Loucy (cell line): ENCODE results near the gene SLC35B2.

Experiments used
- H2AFZ ChIP-seq: fragments of 200-600 bp; sonication (generic); 2 replicates; pipeline ENCODE4 v1.6.0; 2016; ENCODE audit warnings: antibody characterized with exemption, mild to moderate bottlenecking, low read length, moderate library complexity
- H3F3A ChIP-seq: fragments of 200-600 bp; 2 replicates; pipeline ENCODE4 v1.6.0; 2016; ENCODE audit warnings: antibody characterized with exemption, low read depth, mild to moderate bottlenecking
- H3K27me3 ChIP-seq: fragments of 200-600 bp; sonication (generic); 2 replicates; pipeline ENCODE4 v1.6.1; 2014; ENCODE audit warnings: low read length, mild to moderate bottlenecking; ENCODE audit not compliant: insufficient read depth, poor library complexity, severe bottlenecking
- H3K36me3 ChIP-seq: fragments of 200-600 bp; sonication (generic); 2 replicates; pipeline ENCODE4 v1.6.1; 2016; ENCODE audit warnings: low read length; ENCODE audit not compliant: insufficient read depth
- H3K4me1 ChIP-seq: fragments of 200-600 bp; sonication (generic); 2 replicates; pipeline ENCODE4 v1.5.1; 2014; ENCODE audit warnings: low read length, mild to moderate bottlenecking; ENCODE audit not compliant: insufficient read depth, poor library complexity, severe bottlenecking
- H3K4me2 ChIP-seq: fragments of 200-600 bp; sonication (generic); 2 replicates; pipeline ENCODE4 v1.6.0; 2014; ENCODE audit warnings: antibody characterized with exemption, low read length, low read depth, mild to moderate bottlenecking; ENCODE audit not compliant: poor library complexity, severe bottlenecking
- H3K4me3 ChIP-seq: fragments of 200-600 bp; sonication (generic); 2 replicates; pipeline ENCODE4 v1.5.1; 2014; ENCODE audit warnings: low read length, mild to moderate bottlenecking, mixed read lengths; ENCODE audit not compliant: poor library complexity, severe bottlenecking
- H3K79me2 ChIP-seq: fragments of 200-600 bp; sonication (generic); 2 replicates; pipeline ENCODE4 v1.6.1; 2014; ENCODE audit warnings: low read length; ENCODE audit not compliant: insufficient read depth
- H3K9ac ChIP-seq: fragments of 200-600 bp; sonication (generic); 2 replicates; pipeline ENCODE4 v1.6.0; 2014; ENCODE audit warnings: mild to moderate bottlenecking, low read depth, low read length, moderate library complexity; ENCODE audit not compliant: poor library complexity, severe bottlenecking
- H3K9me2 ChIP-seq: fragments of 200-600 bp; sonication (generic); replicated peaks from 2 replicates; pipeline ENCODE4 v1.6.1; 2016; ENCODE audit warnings: low read depth, low read length, mixed read lengths
- H3K9me3 ChIP-seq: fragments of 200-600 bp; sonication (generic); 2 replicates; pipeline ENCODE4 v1.6.1; 2014; ENCODE audit warnings: mild to moderate bottlenecking, antibody characterized with exemption, low read length, low read depth; ENCODE audit not compliant: insufficient read depth
- H4K20me1 ChIP-seq: fragments of 200-600 bp; sonication (generic); 2 replicates; pipeline ENCODE4 v1.6.0; 2014; ENCODE audit warnings: antibody characterized with exemption, low read length, mild to moderate bottlenecking; ENCODE audit not compliant: insufficient read depth, poor library complexity, severe bottlenecking
- CTCF ChIP-seq: fragments of 200-600 bp; sonication (generic); conservative IDR thresholded peaks from 2 replicates; pipeline ENCODE4 v1.5.1; 2014; ENCODE audit warnings: mild to moderate bottlenecking, antibody characterized with exemption, low read length
- EZH2phosphoT487 ChIP-seq: fragments of 200-600 bp; IDR thresholded peaks from 2 replicates; pipeline ENCODE4 v1.6.1; 2018; ENCODE audit warnings: antibody characterized with exemption, mild to moderate bottlenecking, moderate library complexity, borderline replicate concordance

Gene SLC35B2

GRCh38 chr6:44267252-44267651 lies 9.9 kb upstream of the SLC35B2 start:
- Histone ChIP-seq H3K4me2 (no peak overlapping the region), H3K4me3 (no peak overlapping the region), H3K79me2 (peaks cover 30% of the 10 kb centered on the region), H3F3A (no peaks in the 10 kb centered on the region), H3K9me3 (no peaks in the 10 kb centered on the region), H3K9ac (no peak overlapping the region), H3K36me3 (no peaks in the 10 kb centered on the region), H4K20me1 (peaks cover 13% of the 10 kb centered on the region), H3K27me3 (no peaks in the 10 kb centered on the region), H3K4me1 (peaks cover 37% of the 10 kb centered on the region), H3K9me2 (no peaks in the 10 kb centered on the region), H2AFZ (no peak overlapping the region)
- TF ChIP-seq CTCF = no peak
- TF ChIP-seq EZH2phosphoT487 = no peak

DNA sequence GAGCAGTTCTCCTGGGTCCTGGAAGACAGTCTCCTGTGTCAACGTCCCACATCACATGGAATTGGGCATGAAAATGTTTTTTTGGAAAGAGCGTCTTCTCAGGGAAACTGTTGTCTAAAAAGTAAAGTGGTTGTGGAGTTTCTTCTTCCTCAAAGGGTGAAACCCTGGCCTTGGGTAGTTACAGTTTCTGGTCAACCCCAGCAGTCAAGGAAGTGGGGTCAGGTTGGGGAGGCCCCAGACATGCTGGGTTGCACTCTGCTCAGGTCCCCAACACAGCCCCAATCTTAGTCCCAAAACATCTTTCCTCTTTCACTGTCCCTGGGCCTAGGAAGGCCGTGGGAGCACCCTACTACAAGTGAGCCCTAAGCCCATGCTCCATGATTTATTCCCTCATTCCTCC lies 9.0 kb upstream of the SLC35B2 start:
- no peaks in the 10 kb centered on the region for H3K9me2 ChIP-seq
- TF ChIP-seq EZH2phosphoT487 (no peak), CTCF (no peak)
- H3K4me3 ChIP-seq = no peak overlapping the region
- H3K79me2 ChIP-seq = peaks cover 36% of the 10 kb centered on the region
- no peak overlapping the region for H3K4me2 ChIP-seq
- H3K9me3 ChIP-seq = no peaks in the 10 kb centered on the region
- no peak overlapping the region for H2AFZ ChIP-seq
- H3K9ac ChIP-seq = no peak overlapping the region
- no peaks in the 10 kb centered on the region for H3K27me3 ChIP-seq
- H3F3A ChIP-seq = no peaks in the 10 kb centered on the region
- peaks cover 18% of the 10 kb centered on the region for H4K20me1 ChIP-seq
- H3K36me3 ChIP-seq = no peaks in the 10 kb centered on the region
- peaks cover 45% of the 10 kb centered on the region for H3K4me1 ChIP-seq

DNA sequence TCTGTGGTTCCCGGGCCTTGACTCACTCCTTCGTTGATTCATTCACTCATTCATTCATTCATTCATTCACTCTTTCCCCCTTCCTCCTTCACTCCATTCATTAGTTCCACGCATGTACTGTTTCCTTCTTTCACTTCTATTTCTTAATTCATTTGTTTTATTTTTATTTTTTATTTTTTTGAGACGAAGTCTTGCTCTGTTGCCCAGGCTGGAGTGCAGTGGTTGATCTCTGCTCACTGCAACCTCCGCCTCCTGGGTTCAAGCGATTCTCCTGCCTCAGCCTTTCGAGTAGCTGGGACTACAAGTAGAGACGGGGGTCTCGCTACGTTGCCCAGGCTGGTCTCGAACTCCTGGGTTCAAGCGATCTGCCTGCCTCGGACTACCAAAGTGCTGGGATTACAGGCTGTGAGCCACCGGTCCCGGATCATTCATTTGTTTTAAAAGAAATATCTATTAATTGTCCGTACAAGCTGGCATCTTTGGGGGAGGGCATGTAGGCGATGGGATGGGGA lies 8.4 kb upstream of the SLC35B2 start:
- peaks cover 45% of the 10 kb centered on the region for H3K4me1 ChIP-seq
- no peaks in the 10 kb centered on the region for H3F3A ChIP-seq
- H3K9me2 ChIP-seq = no peaks in the 10 kb centered on the region
- H3K27me3 ChIP-seq = no peaks in the 10 kb centered on the region
- peak overlapping the region; percentile 85 for H3K4me3 ChIP-seq
- no peak overlapping the region for H3K9ac ChIP-seq
- H3K4me2 ChIP-seq = peak overlapping the region; percentile 93
- TF ChIP-seq EZH2phosphoT487 (no peak), CTCF (no peak)
- 0 out of 2 replicates have a peak overlapping the region, but pooled peaks have one; percentile 85 for H2AFZ ChIP-seq
- H3K9me3 ChIP-seq = no peaks in the 10 kb centered on the region
- no peaks in the 10 kb centered on the region for H3K36me3 ChIP-seq
- H4K20me1 ChIP-seq = peaks cover 18% of the 10 kb centered on the region
- H3K79me2 ChIP-seq = peaks cover 36% of the 10 kb centered on the region
